Measurements from ENCODE around the gene SPATS2. TPM values are rescaled to one million over a fixed set of nuclear protein-coding genes. Genes with fewer than 3 reads are reported as not detected.
A peak's percentile ranks its signal among the peaks of the same experiment; 100 is the strongest.

Gene SPATS2
- total and polyA plus RNA-seq, 2 experiments from 2014 or later, result 31.0 to 43.1 TPM

GRCh38 chr12:49346659-49347310 is 20.5 kb upstream of the SPATS2 start, which contains the start of gene DNAJC22:
TSS of gene DNAJC22 (plus strand) at chr12:49346888. CDS start at chr12:49348873, 1,985 bp downstream.
- no peaks in the 10 kb centered on the region for H3K36me3 ChIP-seq
- H3K9me3 ChIP-seq (ENCODE audit: low read depth), result no peaks in the 10 kb centered on the region
- H3K4me1 ChIP-seq (ENCODE audit: low read depth), result peaks cover 19% of the 10 kb centered on the region
- no peak for TF ChIP-seq CTCF (IDR thresholded peaks at IDR 0.05; ENCODE audit: low read depth, low read length)
- peak within 1 kb of the TSS; percentile 38 for H3K4me3 ChIP-seq
- DNase-seq (ENCODE audit: low read depth in 1 of 2, low spot score in 1 of 2), result peak; percentile 34 to 42
- no peak within 1 kb of the TSS for H3K27ac ChIP-seq
- H3K27me3 ChIP-seq, result peaks cover 95% of the 10 kb centered on the region

GRCh38 chr12:49347311-49348193 is 19.7 kb upstream of the SPATS2 start:
- H3K27me3 ChIP-seq, result peaks cover 91% of the 10 kb centered on the region
- H3K27ac ChIP-seq, result no peak overlapping the region
- H3K4me3 ChIP-seq, result no peak overlapping the region
- no peaks in the 10 kb centered on the region for H3K9me3 ChIP-seq (ENCODE audit: low read depth)
- no peaks in the 10 kb centered on the region for H3K36me3 ChIP-seq
- peaks cover 19% of the 10 kb centered on the region for H3K4me1 ChIP-seq (ENCODE audit: low read depth)
- peak; percentile 94 for TF ChIP-seq CTCF (IDR thresholded peaks at IDR 0.05; ENCODE audit: low read depth, low read length)
- DNase-seq (ENCODE audit: low read depth in 1 of 2, low spot score in 1 of 2), result peak; percentile 81 to 96

- no peak for TF ChIP-seq CTCF (IDR thresholded peaks at IDR 0.05; ENCODE audit: low read depth, low read length)
- Histone ChIP-seq H3K27me3 (peaks cover 91% of the 10 kb centered on the region), H3K36me3 (no peaks in the 10 kb centered on the region), H3K4me1 (ENCODE audit: low read depth) (peaks cover 12% of the 10 kb centered on the region), H3K27ac (no peak overlapping the region), H3K9me3 (ENCODE audit: low read depth) (no peaks in the 10 kb centered on the region), H3K4me3 (no peak overlapping the region)
- no peak for DNase-seq (ENCODE audit: low read depth in 1 of 2, low spot score in 1 of 2)
These were observed 18.5 kb upstream of the SPATS2 start for GRCh38 chr12:49348781-49349180.

- DNase-seq (ENCODE audit: low read depth in 1 of 2, low spot score in 1 of 2), result no peak
- no peaks in the 10 kb centered on the region for H3K36me3 ChIP-seq
- no peak overlapping the region for H3K4me3 ChIP-seq
- H3K27ac ChIP-seq, result no peak overlapping the region
- peaks cover 12% of the 10 kb centered on the region for H3K4me1 ChIP-seq (ENCODE audit: low read depth)
- no peak for TF ChIP-seq CTCF (IDR thresholded peaks at IDR 0.05; ENCODE audit: low read depth, low read length)
- H3K9me3 ChIP-seq (ENCODE audit: low read depth), result no peaks in the 10 kb centered on the region
- peaks cover 91% of the 10 kb centered on the region for H3K27me3 ChIP-seq
These were observed 18.0 kb upstream of the SPATS2 start for GRCh38 chr12:49349266-49349665.

- no peaks in the 10 kb centered on the region for H3K36me3 ChIP-seq
- H3K27me3 ChIP-seq, result peaks cover 82% of the 10 kb centered on the region
- H3K9me3 ChIP-seq (ENCODE audit: low read depth), result no peaks in the 10 kb centered on the region
- DNase-seq (ENCODE audit: low read depth in 1 of 2, low spot score in 1 of 2), result no peak
- no peaks in the 10 kb centered on the region for H3K4me1 ChIP-seq (ENCODE audit: low read depth)
- TF ChIP-seq CTCF (IDR thresholded peaks at IDR 0.05; ENCODE audit: low read depth, low read length), result no peak
- no peak overlapping the region for H3K27ac ChIP-seq
- H3K4me3 ChIP-seq, result no peak overlapping the region
These were observed 14.9 kb upstream of the SPATS2 start for GRCh38 chr12:49352351-49352750.
